Measurements from ENCODE around the gene OXSM.

- TF ChIP-seq, protein P1, sequence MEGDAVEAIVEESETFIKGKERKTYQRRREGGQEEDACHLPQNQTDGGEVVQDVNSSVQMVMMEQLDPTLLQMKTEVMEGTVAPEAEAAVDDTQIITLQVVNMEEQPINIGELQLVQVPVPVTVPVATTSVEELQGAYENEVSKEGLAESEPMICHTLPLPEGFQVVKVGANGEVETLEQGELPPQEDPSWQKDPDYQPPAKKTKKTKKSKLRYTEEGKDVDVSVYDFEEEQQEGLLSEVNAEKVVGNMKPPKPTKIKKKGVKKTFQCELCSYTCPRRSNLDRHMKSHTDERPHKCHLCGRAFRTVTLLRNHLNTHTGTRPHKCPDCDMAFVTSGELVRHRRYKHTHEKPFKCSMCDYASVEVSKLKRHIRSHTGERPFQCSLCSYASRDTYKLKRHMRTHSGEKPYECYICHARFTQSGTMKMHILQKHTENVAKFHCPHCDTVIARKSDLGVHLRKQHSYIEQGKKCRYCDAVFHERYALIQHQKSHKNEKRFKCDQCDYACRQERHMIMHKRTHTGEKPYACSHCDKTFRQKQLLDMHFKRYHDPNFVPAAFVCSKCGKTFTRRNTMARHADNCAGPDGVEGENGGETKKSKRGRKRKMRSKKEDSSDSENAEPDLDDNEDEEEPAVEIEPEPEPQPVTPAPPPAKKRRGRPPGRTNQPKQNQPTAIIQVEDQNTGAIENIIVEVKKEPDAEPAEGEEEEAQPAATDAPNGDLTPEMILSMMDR (IDR thresholded peaks at IDR 0.05; ENCODE audit: low read depth, low read length, missing input control), result no peak
- no peak for TF ChIP-seq ATF3 (IDR thresholded peaks at IDR 0.05)
- no peak for TF ChIP-seq TAF1 (conservative IDR thresholded peaks at IDR 0.05)
- no peak for TF ChIP-seq RAD21 (IDR thresholded peaks at IDR 0.05)
- no peak for TF ChIP-seq REST (IDR thresholded peaks at IDR 0.05)
- no peak for TF ChIP-seq YY1 (IDR thresholded peaks at IDR 0.05)
- no peak for TF ChIP-seq EGR1 (IDR thresholded peaks at IDR 0.05; ENCODE audit: low read depth in 2 of 2)
- TF ChIP-seq JUND (IDR thresholded peaks at IDR 0.05), result no peak
- TF ChIP-seq, protein P2, sequence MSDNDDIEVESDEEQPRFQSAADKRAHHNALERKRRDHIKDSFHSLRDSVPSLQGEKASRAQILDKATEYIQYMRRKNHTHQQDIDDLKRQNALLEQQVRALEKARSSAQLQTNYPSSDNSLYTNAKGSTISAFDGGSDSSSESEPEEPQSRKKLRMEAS (IDR thresholded peaks at IDR 0.05), result no peak
Observed at GRCh38 chr3:25749031-25749581, 40.8 kb upstream of the OXSM start.
